Esophagus squamous epithelium (tissue), 5 donors: ENCODE results near the gene PLEKHA7. TPM values are rescaled to one million over a fixed set of nuclear protein-coding genes. Genes with fewer than 3 reads are reported as not detected.
"Not testable (repeated sequence)": the region's sequence is repeated elsewhere in the genome, so short reads cannot be mapped to it uniquely, and the experiment has no call there.

Experiments used
- DNase-seq: peaks from one replicate; lab custom pipeline; 2025; lab: John Stamatoyannopoulos, UW
- H3K27ac ChIP-seq, 4 donors: fragments of 200-600 bp; sonication (generic); one replicate each; pipeline ENCODE4 v1.5.1; 2016 to 2019; ENCODE audit warnings: mild to moderate bottlenecking in 1 of 4
- H3K27me3 ChIP-seq, 4 donors: fragments of 200-600 bp; sonication (generic); 1 replicate in 3 of 4; 2 replicates in 1 of 4; pipeline versions ENCODE4 v1.5.1 to v1.6.0; 2017 to 2021; ENCODE audit warnings: antibody characterized with exemption in 1 of 4
- H3K36me3 ChIP-seq, 3 donors: fragments of 200-600 bp; sonication (generic); one replicate each; pipeline ENCODE4 v1.5.1; 2016 to 2019
- H3K4me1 ChIP-seq, 3 donors: fragments of 200-600 bp; sonication (generic); one replicate each; pipeline ENCODE4 v1.5.1; 2017 to 2019
- H3K4me3 ChIP-seq, 4 donors: fragments of 200-600 bp; sonication (generic); 1 replicate in 3 of 4; 2 replicates in 1 of 4; pipeline ENCODE4 v1.5.1; 2016 to 2019; ENCODE audit warnings: mild to moderate bottlenecking in 2 of 4, moderate library complexity in 1 of 4
- H3K9me3 ChIP-seq, 3 donors: fragments of 200-600 bp; sonication (generic); one replicate each; pipeline ENCODE4 v1.5.1; 2016 to 2019
- POLR2A ChIP-seq, 4 donors: fragments of 450-650 bp; IDR thresholded peaks; one replicate each; pipeline ENCODE4 v1.6.1; 2017; ENCODE audit warnings: antibody characterized with exemption in 4 of 4, mild to moderate bottlenecking in 4 of 4, moderate library complexity in 3 of 4
- WGBS, 2 donors: methylation state at CpG; one replicate each; pipeline ENCODE4 v1.1.5; 2018; 5-methylcytosine and 5-hydroxymethylcytosine counted together
- intact Hi-C: fragments of 100-400 bp; cut with DNase I; formaldehyde crosslinking; loops from one replicate; pipeline ENCODE4 v1.15.0; 2022
- total RNA-seq, 4 donors: library from RNA; depleted of rRNA; stranded (reverse); fragments of >200 nt; gene quantifications; one replicate each; pipeline ENCODE4 v1.1.0, GENCODE V29; 2016
- TF ChIP-seq, protein P1 (sequence below), 6 experiments: fragments of 450-650 bp in 4 of 6; fragments of 200-600 bp in 2 of 6; sonication (generic) in 2 of 6; IDR thresholded peaks; one replicate each; pipeline ENCODE4 v1.5.1; 2016 to 2019; ENCODE audit warnings: antibody characterized with exemption in 6 of 6, mild to moderate bottlenecking in 4 of 6, moderate library complexity in 4 of 6
- donor health status: DM: yes; HTN: yes; CAD: no.

Gene PLEKHA7
- total RNA-seq, 4 donors from 2014 or later: 49.8 to 129 (median 59.3) TPM

DNA sequence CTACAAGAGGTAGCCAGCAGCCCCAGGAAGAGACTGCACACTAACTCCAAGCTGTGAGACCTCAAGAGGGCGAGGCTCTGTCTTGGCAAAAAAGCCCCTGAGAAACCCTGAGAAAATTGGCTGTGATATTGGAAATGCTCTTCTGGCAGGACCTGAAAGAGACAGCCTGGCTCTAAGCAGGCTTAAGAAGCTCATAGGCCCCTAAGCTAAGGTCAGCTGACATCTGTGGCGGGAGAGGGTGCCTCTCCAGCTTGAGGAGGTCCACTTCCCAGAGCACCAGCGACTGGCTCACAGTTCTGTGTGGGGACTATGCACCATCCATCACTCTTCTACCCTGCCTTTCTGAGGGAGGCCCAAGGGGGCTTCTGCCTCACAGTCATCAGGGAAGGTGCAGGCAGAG is 12.4 kb downstream of the PLEKHA7 start:
- Histone ChIP-seq H3K4me3 (no peak overlapping the region), H3K36me3 (no peaks in the 10 kb centered on the region), H3K4me1 (peaks cover 3 to 70% (median 3%) of the 10 kb centered on the region in 3 donors), H3K27me3 (no peaks in the 10 kb centered on the region), H3K27ac (no peak overlapping the region), H3K9me3 (no peaks in the 10 kb centered on the region)
- WGBS, 2 donors: 75 to 80% methylated on average over 1 to 2 of the region's 3 CpGs
- TF ChIP-seq POLR2A (IDR thresholded peaks at IDR 0.05): no peak
- TF ChIP-seq, protein P1, sequence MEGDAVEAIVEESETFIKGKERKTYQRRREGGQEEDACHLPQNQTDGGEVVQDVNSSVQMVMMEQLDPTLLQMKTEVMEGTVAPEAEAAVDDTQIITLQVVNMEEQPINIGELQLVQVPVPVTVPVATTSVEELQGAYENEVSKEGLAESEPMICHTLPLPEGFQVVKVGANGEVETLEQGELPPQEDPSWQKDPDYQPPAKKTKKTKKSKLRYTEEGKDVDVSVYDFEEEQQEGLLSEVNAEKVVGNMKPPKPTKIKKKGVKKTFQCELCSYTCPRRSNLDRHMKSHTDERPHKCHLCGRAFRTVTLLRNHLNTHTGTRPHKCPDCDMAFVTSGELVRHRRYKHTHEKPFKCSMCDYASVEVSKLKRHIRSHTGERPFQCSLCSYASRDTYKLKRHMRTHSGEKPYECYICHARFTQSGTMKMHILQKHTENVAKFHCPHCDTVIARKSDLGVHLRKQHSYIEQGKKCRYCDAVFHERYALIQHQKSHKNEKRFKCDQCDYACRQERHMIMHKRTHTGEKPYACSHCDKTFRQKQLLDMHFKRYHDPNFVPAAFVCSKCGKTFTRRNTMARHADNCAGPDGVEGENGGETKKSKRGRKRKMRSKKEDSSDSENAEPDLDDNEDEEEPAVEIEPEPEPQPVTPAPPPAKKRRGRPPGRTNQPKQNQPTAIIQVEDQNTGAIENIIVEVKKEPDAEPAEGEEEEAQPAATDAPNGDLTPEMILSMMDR (IDR thresholded peaks at IDR 0.05): no peak
- DNase-seq: no peak
- intact Hi-C loops: no loop called here

DNA sequence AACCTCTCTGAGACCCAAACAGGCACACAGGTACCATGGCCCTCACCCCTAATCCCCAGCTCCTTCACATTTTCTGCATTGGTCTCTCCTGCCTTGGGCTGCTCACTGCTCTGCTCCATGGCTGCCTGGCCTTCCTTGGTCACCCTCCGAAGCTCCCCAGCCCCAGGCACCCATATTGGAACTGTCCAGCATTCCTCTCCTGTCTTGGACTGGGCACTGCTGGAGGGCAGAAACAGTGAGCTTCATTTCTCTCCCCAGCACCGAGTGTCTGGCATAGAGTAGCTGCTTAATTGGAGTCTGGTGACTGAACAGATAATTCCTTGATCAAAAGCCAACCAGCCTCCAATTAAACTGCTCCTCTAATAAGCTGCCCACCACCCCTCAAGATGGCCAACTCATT is 13.2 kb downstream of the PLEKHA7 start:
- intact Hi-C loops: no loop called here
- Histone ChIP-seq H3K9me3 (no peaks in the 10 kb centered on the region), H3K36me3 (no peaks in the 10 kb centered on the region), H3K27ac (peak overlapping the region; percentile 5 to 68 (median 53)), H3K4me3 (no peak overlapping the region), H3K4me1 (peaks cover 3 to 77% (median 3%) of the 10 kb centered on the region in 3 donors), H3K27me3 (no peaks in the 10 kb centered on the region)
- WGBS, 2 donors: 48 to 80% methylated on average over 2 of the region's 2 CpGs
- TF ChIP-seq, protein P1 (IDR thresholded peaks at IDR 0.05): no peak
- TF ChIP-seq POLR2A (IDR thresholded peaks at IDR 0.05): no peak
- DNase-seq: no peak

DNA sequence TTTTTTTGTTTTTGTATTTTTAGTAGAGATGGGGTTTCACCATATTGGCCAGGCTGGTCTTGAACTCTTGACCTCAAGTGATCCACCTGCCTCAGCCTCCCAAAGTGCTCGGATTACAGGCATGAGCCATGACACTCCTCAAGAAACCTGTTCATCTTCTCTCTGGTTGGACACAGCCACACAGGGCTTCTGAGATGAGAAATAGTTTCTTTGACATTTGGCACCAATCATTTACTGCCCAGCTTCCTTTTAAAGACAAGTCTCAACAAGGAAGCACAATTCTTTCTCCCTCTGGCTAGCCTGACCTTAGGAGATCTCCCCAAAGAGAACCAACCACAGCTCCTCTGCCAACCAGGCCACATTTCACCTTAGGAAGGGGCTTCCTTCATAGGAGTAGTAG is 14.0 kb downstream of the PLEKHA7 start:
- H3K9me3 ChIP-seq, H3K4me3 ChIP-seq, H3K27me3 ChIP-seq, H3K36me3 ChIP-seq, DNase-seq, intact Hi-C loops: not testable (repeated sequence)
- H3K4me1 ChIP-seq: peaks cover 0 to 77% (median 3%) of the 10 kb centered on the region in 3 donors
- 29 to 56% methylated on average over 1 of the region's 1 CpG for WGBS, 2 donors
- H3K27ac ChIP-seq: peak overlapping the region; percentile 5 to 68 (median 53)

DNA sequence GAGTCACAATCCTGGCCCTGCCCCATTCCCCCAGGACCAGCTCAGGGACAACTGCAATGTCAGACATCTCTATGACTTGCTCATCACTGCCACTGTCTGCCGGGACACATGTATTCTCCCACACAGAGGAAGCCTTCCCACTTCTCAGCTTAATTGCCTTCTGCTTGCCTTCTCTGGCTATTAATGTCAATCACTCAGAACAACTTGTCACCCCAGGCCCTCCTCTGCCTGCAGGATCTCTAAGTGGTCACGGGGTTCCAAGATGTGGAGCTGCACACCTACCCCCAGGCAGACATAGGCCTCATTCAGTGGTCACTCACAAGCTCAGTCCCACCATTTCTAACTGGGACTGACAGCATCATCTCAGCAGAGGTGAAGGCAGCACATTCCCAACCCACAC is 15.1 kb downstream of the PLEKHA7 start:
- Histone ChIP-seq H3K27ac (peak overlapping the region in 1 of 4 donors; percentile 68), H3K9me3 (no peaks in the 10 kb centered on the region), H3K4me1 (peaks cover 0 to 76% (median 3%) of the 10 kb centered on the region in 3 donors), H3K36me3 (no peaks in the 10 kb centered on the region), H3K27me3 (no peaks in the 10 kb centered on the region), H3K4me3 (no peak overlapping the region)
- TF ChIP-seq POLR2A (IDR thresholded peaks at IDR 0.05): no peak
- TF ChIP-seq, protein P1 (IDR thresholded peaks at IDR 0.05): no peak
- intact Hi-C loops: no loop called here
- 83% methylated on average over 2 of the region's 2 CpGs; no CpG with 5 or more reads in 1 of the 2 donors for WGBS, 2 donors
- no peak for DNase-seq

DNA sequence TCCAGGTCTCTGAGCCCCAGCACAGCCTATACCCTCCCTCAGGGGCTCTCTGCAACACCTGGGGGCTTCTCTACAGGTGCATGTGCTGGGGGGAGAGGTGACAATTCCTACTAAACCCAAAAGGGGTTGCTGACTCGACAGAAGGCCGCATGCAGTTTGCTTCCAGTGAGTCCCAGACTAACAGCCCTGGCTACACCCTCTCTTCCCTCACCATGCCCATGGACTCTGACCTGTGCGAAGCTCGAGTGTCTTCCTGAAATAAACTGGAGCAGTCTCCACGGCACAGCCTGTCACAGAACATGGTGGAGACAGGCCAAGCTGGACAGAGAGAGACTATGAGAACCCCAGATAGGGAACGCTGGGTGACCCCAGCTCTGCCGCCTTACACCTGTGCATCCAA is 16.6 kb downstream of the PLEKHA7 start:
- no peak for DNase-seq
- Histone ChIP-seq H3K27me3 (no peaks in the 10 kb centered on the region), H3K4me1 (peaks cover 0 to 80% (median 3%) of the 10 kb centered on the region in 3 donors), H3K4me3 (no peak overlapping the region), H3K27ac (peak overlapping the region in 2 of 4 donors; percentile 52), H3K36me3 (no peaks in the 10 kb centered on the region), H3K9me3 (no peaks in the 10 kb centered on the region)
- intact Hi-C loops: no loop called here
- TF ChIP-seq, protein P1 (IDR thresholded peaks at IDR 0.05): no peak
- TF ChIP-seq POLR2A (IDR thresholded peaks at IDR 0.05): no peak
- WGBS, 2 donors: 90 to 95% methylated on average over 5 of the region's 7 CpGs

DNA sequence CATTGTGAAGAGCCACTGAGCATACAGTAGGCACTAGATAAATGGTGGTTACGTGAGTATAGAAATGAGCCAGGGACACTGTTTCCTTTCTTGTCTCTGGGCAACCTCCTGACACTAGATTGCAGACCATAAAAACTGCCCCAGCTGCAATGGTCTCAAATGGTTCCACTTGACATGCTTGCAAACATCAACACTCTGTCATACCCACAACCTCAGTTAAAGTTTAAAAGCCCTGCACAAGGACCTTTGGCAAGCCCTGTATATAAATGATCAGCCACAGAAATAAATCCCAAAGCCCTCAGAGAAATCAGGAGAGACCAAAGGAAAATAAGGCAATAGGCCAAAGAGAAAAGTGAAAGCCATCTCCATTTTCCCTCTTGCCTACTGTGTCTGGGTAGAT is 20.7 kb downstream of the PLEKHA7 start:
- intact Hi-C loops: no loop called here
- Histone ChIP-seq H3K4me3 (no peak overlapping the region), H3K9me3 (no peaks in the 10 kb centered on the region), H3K36me3 (peaks cover 0 to 9% (median 0%) of the 10 kb centered on the region in 3 donors), H3K4me1 (peaks cover 0 to 48% (median 0%) of the 10 kb centered on the region in 3 donors), H3K27ac (no peak overlapping the region), H3K27me3 (no peaks in the 10 kb centered on the region)
- TF ChIP-seq, protein P1 (IDR thresholded peaks at IDR 0.05): no peak
- WGBS, 2 donors: 56 to 92% methylated on average over 1 of the region's 1 CpG
- DNase-seq: no peak
